HG03565 (cell line): ENCODE results near the gene CIC.
"Not testable (repeated sequence)": the region's sequence is repeated elsewhere in the genome, so short reads cannot be mapped to it uniquely, and the experiment has no call there.

Experiments used
- ATAC-seq: cut with Tn5 transposase; IDR thresholded peaks from one replicate; pipeline ENCODE4 v1.9.1; 2021; ENCODE audit warnings: mild to moderate bottlenecking, moderate library complexity; ENCODE audit not compliant: unreplicated experiment

CIC gene

GRCh38 chr19:42328854-42329253 is 59.8 kb downstream of the CIC start:
- ATAC-seq = no peak

- no peak for ATAC-seq
Measured at GRCh38 chr19:42330241-42330711, 61.2 kb downstream of the CIC start.

DNA sequence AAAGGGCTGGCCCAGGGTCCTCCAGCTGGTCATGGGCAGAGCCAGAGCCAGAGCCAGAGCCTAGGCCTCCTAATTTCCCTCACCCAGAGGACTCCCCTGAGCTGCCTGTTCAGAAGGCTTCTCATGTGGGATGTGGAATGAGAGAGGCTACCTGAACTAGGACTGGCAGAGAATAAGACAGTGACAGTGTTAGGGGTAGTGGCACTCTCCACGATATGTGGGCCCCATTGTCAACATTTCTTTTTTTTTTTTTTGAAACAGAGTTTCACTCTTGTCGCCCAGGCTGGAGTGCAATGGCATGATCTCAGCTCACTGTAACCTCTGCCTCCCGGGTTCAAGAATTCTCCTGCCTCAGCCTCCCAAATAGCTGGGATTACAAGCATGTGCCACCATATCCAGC is 62.3 kb downstream of the CIC start:
- ATAC-seq = not testable (repeated sequence)

DNA sequence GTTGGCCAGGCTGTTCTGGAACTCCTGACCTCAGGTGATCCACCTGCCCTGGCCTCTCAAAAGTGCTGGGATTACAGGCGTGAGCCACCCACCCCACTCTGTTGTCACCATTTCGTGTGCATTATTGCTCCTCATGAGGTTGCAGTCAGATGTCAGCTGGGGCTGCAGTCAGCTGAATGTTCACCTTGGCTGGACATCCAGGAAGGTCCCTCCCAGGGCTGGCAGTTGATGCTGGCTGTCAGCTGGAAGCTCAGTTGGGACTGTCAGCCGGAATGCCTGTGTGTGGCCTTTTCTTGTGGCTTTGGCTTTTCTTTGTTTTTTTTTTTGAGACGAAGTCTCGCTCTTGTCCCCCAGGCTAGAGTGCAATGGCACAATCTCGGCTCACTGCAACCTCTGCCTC is 63.0 kb downstream of the CIC start:
- ATAC-seq = no peak

DNA sequence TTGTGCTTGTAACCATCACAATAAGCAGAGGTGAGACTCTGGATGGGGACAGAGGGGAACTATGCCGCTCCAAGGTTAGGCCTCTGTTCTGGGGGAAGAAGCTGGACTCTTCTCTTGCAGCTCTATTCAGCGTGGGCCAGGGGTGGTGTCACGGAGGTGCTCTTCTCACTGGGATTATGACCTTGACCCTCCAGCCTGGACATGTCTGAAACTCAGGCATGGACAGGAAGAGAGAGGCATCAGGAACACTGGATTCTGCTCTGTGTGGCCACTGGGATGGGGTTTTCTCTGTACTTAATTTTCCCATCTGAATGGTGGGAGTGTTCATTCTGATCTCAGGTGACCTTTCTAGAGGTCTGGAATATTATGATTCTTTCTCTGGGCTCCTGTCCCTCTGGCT is 64.0 kb downstream of the CIC start:
- no peak for ATAC-seq

DNA sequence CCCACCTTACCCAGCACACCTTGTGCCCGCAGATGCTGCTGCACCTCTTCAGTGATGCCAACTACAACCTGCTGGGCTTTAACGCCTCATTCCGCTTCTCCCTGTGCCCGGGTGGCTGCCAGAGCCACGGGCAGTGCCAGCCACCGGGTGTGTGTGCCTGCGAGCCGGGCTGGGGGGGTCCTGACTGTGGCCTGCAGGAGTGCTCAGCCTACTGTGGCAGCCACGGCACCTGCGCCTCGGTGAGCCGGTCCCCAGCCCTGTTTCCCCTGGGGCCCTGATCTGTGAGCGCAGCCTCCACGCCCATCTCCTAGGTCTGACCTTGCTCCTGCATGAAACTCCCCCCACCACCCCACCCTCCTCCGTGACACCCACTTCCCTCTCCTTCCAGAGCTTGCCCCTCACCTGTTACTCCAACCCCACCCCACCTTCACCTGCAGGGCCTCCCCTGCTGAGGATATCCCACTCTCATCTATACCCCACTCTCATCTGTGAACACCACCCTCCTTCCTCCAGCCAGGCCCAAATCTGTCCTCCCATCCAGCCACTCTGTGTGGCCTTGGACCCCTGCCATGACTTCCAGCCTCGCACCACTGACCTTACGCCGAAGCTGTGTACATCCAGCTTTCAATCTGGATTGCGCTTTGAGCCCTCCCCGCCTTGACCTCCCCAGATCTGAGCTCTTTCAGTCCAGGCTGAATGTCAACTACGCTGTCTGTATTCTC is 65.1 kb downstream of the CIC start:
- ATAC-seq = no peak

DNA sequence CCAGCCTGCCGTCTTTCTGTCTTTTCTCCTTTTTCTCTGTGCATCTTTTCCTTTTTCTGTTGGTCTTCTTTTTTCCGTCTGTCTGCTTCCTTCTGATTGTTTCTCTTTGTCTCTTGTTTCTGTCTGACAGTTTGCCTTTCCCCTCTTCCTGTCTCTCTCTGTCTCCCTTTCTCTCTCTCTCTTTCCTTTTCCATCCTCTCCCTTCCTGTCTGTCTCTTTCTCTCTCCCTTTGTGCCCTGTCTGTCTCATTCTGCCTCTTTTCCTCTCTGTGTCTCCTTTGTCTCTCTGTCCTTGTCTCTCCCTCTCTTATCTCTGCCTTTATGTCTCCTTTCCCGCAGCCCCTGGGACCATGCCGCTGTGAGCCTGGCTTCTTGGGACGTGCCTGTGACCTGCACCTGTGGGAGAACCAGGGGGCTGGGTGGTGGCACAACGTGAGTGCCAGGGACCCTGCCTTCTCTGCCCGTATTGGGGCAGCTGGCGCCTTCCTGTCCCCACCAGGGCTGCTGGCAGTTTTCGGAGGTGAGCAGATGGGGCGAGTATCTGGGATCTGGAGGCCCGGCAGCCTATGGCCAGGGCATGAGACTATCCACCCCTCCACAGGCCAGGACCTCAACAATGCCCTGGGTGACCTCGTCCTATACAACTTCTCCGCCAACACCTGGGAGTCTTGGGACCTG is 65.8 kb downstream of the CIC start:
- no peak for ATAC-seq

DNA sequence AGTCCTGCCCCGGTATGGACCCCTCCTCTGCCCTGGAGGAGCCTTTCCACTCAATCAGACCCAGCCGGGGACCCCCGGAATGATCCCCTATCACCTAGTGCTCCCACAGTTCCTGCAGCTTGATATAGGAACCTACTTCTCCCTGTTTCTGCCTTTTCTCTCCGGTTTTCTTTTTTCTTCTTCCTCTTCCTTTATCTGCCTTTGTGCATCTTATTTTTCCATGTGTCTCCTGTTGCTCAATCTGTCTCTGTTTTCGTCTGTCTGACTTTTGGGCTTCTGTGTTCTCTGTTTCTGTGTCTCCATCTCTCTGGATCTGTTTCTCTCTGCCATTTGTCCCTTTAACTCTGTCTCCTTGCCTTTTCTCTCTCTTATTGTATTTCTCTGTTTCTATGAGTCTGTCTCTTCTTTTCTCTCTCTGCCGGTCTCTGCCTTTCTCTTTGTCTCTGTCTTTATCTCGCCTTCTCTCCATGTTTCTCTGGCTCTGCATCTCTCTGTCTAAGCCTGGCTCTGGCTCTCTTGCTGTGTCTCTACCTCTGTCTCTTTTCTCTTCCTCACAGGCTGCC is 66.4 kb downstream of the CIC start:
- ATAC-seq = no peak

- ATAC-seq = no peak
Measured at GRCh38 chr19:42335971-42336370, 66.9 kb downstream of the CIC start.

GRCh38 chr19:42339126-42339860 is 70.2 kb downstream of the CIC start:
- not testable (repeated sequence) for ATAC-seq

GRCh38 chr19:42339922-42340321 is 70.9 kb downstream of the CIC start:
- ATAC-seq = not testable (repeated sequence)

- ATAC-seq = no peak
Measured at GRCh38 chr19:42343344-42344110, 74.5 kb downstream of the CIC start.

DNA sequence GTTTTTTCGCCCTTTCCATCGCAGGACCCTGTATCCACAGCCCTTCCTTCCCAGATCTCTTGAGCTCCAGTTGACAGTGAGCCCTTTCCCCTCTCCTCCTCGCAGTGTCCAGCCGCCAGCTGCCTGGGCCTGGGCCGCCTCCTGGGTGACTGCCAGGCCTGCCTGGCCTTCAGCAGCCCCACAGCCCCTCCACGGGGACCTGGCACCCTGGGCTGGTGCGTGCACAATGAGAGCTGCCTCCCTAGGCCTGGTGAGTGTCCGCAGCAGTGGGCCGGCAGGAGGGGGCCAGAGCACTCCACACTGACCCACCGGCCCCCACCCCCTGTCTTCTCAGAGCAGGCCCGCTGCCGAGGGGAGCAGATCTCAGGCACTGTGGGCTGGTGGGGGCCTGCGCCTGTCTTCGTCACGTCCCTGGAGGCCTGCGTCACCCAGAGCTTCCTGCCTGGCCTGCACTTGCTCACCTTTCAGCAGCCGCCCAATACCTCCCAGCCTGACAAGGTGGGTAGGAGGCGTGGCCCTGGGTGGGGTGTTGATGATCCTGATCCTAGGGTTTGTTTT is 75.4 kb downstream of the CIC start:
- ATAC-seq = no peak
